PC-3 (cell line): ENCODE measurements around the gene ZNF292.
"Not testable (repeated sequence)": the region's sequence is repeated elsewhere in the genome, so short reads cannot be mapped to it uniquely, and the experiment has no call there.

ENCODE experiments used
- EZH2 ChIP-seq: fragments of 300-600 bp; sonication (generic); IDR thresholded peaks from one replicate; pipeline ENCODE4 v1.6.1; 2017; ENCODE audit warnings: antibody characterized with exemption, mild to moderate bottlenecking, low read length; ENCODE audit not compliant: unreplicated experiment
- EZH2phosphoT487 ChIP-seq: fragments of 300-600 bp; sonication (generic); IDR thresholded peaks from 2 replicates; pipeline ENCODE4 v1.6.1; 2018; ENCODE audit warnings: mild to moderate bottlenecking, antibody characterized with exemption, low read length, borderline replicate concordance
- TF ChIP-seq, protein P1 (sequence below): fragments of 300-600 bp; sonication (generic); conservative IDR thresholded peaks from 2 replicates; pipeline ENCODE4 v1.5.1; 2017; ENCODE audit warnings: antibody characterized with exemption, low read depth, mild to moderate bottlenecking, low read length

DNA sequence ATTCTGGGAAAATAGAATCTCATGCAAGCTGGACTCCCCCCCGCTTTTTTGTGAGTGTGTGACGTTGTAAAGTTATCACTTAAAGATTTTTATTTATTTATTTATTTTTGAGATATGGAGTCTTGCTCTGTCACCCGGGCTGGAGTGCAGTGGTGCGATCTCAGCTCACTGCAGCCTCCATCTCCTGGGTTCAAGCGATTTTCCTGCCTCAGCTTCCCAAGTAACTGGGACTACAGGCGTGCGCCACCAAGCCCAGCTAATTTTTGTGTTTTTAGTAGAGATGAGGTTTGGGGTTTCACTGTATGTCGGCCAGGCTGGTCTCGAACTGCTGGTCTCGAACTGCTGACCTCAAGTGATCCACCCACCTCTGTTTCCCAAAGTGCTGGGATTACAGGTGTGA is 2.2 kb downstream of the ZNF292 start:
- TF ChIP-seq, protein P1, sequence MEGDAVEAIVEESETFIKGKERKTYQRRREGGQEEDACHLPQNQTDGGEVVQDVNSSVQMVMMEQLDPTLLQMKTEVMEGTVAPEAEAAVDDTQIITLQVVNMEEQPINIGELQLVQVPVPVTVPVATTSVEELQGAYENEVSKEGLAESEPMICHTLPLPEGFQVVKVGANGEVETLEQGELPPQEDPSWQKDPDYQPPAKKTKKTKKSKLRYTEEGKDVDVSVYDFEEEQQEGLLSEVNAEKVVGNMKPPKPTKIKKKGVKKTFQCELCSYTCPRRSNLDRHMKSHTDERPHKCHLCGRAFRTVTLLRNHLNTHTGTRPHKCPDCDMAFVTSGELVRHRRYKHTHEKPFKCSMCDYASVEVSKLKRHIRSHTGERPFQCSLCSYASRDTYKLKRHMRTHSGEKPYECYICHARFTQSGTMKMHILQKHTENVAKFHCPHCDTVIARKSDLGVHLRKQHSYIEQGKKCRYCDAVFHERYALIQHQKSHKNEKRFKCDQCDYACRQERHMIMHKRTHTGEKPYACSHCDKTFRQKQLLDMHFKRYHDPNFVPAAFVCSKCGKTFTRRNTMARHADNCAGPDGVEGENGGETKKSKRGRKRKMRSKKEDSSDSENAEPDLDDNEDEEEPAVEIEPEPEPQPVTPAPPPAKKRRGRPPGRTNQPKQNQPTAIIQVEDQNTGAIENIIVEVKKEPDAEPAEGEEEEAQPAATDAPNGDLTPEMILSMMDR = not testable (repeated sequence)
- not testable (repeated sequence) for TF ChIP-seq EZH2, EZH2phosphoT487
